Natural killer cell (primary cell): ENCODE measurements around the gene ABCB10. TPM values are rescaled to one million over a fixed set of nuclear protein-coding genes. Genes with fewer than 3 reads are reported as not detected.

Experiments used
- ATAC-seq, 3 donors: fragments of 150-1000 bp in 2 of 3; fragments of 200-7000 bp in 1 of 3; cut with Tn5 transposase; 1 replicate in 1 of 3; 2 replicates in 2 of 3; pipeline ENCODE4 v1.10.0; 2021; ENCODE audit warnings: mild to moderate bottlenecking in 2 of 3, moderate library complexity in 2 of 3
- DNase-seq, 2 donors: peaks; one replicate each; pipeline versions ENCODE4 v3.0.0 to v3.0.0-alpha.2; 2013 to 2021; ENCODE audit warnings: mixed read lengths in 1 of 2
- H3K27ac ChIP-seq: one replicate; pipeline ENCODE4 v1.5.1; 2013; ENCODE audit warnings: mild to moderate bottlenecking, low read length
- H3K27me3 ChIP-seq: one replicate; pipeline ENCODE4 v1.6.1; 2013; ENCODE audit warnings: low read length; ENCODE audit not compliant: control insufficient read depth, insufficient read depth
- H3K36me3 ChIP-seq: one replicate; pipeline ENCODE4 v1.6.1; 2013; ENCODE audit warnings: low read length; ENCODE audit not compliant: control insufficient read depth, insufficient read depth
- H3K4me1 ChIP-seq: one replicate; pipeline ENCODE4 v1.6.1; 2013; ENCODE audit warnings: low read length; ENCODE audit not compliant: control insufficient read depth, insufficient read depth
- H3K4me3 ChIP-seq: one replicate; pipeline ENCODE4 v1.5.1; 2013; ENCODE audit warnings: low read length
- H3K9me3 ChIP-seq: one replicate; pipeline ENCODE4 v1.6.1; 2013; ENCODE audit warnings: low read length; ENCODE audit not compliant: control insufficient read depth, insufficient read depth
- H3K27ac Mint-ChIP-seq, 2 donors: one replicate each; pipeline ENCODE4 v1.8.0; 2022; ENCODE audit warnings: mild to moderate bottlenecking in 2 of 2, mixed read lengths in 2 of 2, moderate library complexity in 1 of 2
- H3K27me3 Mint-ChIP-seq, 2 donors: one replicate each; pipeline ENCODE4 v1.8.0; 2022; ENCODE audit warnings: low read depth in 2 of 2, mixed read lengths in 2 of 2
- H3K36me3 Mint-ChIP-seq: one replicate; pipeline ENCODE4 v1.8.0; 2022; ENCODE audit warnings: mixed read lengths
- H3K4me1 Mint-ChIP-seq, 2 donors: one replicate each; pipeline ENCODE4 v1.8.0; 2022; ENCODE audit warnings: mixed read lengths in 2 of 2
- H3K4me3 Mint-ChIP-seq: one replicate; pipeline ENCODE4 v1.8.0; 2022; ENCODE audit warnings: mild to moderate bottlenecking, moderate library complexity, mixed read lengths
- H3K9me3 Mint-ChIP-seq, 2 donors: one replicate each; pipeline ENCODE4 v1.8.0; 2022; ENCODE audit warnings: mixed read lengths in 2 of 2
- WGBS: methylation state at CpG from one replicate; pipeline ENCODE4 v1.1.7; 2013; ENCODE audit warnings: missing lambda C conversion rate; ENCODE audit not compliant: insufficient coverage; 5-methylcytosine and 5-hydroxymethylcytosine counted together
- intact Hi-C: fragments of 100-400 bp; cut with micrococcal nuclease; formaldehyde crosslinking; loops from one replicate; pipeline ENCODE4 v1.14.2; 2022
- total RNA-seq, 4 donors: library from RNA; stranded (reverse); fragments of 120-200 nt in 1 of 4; gene quantifications; one replicate each; pipeline versions ENCODE4 v1.2.3 to v1.2.4, GENCODE V29; 2013 to 2022
- TF ChIP-seq, protein P1 (sequence below): fragments of 200-600 bp; IDR thresholded peaks from one replicate; pipeline ENCODE4 v1.8.0; 2022; ENCODE audit warnings: antibody characterized with exemption

ABCB10 gene
- total RNA-seq, 3 donors from 2014 or later (not counting 1 experiment from before 2014, with no cell fraction given): 22.0 to 23.3 (median 22.0) TPM

GRCh38 chr1:229570305-229570704, 11.8 kb upstream of the ABCB10 start:
- Mint-ChIP-seq H3K9me3 (no peaks in the 10 kb centered on the region), H3K27me3 (peaks cover 0 to 3% of the 10 kb centered on the region in 2 donors), H3K27ac (no peak overlapping the region), H3K36me3 (no peaks in the 10 kb centered on the region), H3K4me3 (no peak overlapping the region), H3K4me1 (no peaks in the 10 kb centered on the region)
- ATAC-seq: no peak
- intact Hi-C loops: no loop called here
- Histone ChIP-seq H3K36me3 (no peaks in the 10 kb centered on the region), H3K27me3 (no peaks in the 10 kb centered on the region), H3K27ac (no peak overlapping the region), H3K4me3 (no peak overlapping the region), H3K4me1 (no peaks in the 10 kb centered on the region), H3K9me3 (no peaks in the 10 kb centered on the region)
- no peak for DNase-seq
- 79% methylated on average over 20 of the region's 20 CpGs for WGBS
- TF ChIP-seq, protein P1, sequence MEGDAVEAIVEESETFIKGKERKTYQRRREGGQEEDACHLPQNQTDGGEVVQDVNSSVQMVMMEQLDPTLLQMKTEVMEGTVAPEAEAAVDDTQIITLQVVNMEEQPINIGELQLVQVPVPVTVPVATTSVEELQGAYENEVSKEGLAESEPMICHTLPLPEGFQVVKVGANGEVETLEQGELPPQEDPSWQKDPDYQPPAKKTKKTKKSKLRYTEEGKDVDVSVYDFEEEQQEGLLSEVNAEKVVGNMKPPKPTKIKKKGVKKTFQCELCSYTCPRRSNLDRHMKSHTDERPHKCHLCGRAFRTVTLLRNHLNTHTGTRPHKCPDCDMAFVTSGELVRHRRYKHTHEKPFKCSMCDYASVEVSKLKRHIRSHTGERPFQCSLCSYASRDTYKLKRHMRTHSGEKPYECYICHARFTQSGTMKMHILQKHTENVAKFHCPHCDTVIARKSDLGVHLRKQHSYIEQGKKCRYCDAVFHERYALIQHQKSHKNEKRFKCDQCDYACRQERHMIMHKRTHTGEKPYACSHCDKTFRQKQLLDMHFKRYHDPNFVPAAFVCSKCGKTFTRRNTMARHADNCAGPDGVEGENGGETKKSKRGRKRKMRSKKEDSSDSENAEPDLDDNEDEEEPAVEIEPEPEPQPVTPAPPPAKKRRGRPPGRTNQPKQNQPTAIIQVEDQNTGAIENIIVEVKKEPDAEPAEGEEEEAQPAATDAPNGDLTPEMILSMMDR: no peak

DNA sequence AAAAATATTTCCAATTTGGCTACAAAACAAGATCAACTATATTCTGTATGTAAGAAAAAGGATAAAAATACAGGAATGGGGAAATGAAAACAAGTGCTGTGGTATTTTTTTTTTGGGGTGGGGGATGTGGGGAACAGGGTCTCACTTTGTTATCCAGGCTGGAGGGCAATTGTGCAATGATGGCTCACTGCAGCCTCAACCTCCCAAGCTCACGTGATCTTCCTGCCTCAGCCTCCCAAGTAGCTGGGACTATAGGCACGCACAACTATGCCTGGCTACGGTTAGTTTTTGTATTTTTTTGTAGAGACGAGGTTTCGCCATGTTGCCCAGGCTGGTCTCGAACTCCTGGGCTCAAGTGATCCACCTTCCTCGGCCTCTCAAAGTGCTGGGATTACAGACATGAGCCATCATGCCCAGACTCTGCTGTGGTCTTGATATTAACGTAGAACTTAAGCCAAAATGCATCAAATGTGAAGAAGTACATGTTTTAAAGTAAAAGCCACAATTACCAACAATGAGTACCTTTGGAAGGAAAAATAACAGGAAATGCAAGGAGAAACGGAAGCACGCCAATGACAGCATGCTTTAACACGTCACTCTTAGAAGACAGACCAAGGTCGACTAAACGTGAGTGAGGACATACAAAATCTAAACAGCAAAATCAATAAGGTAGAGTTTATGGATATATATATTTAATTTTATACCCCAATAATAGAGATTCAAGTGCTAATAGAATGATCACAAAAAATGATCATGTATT, 8.8 kb upstream of the ABCB10 start:
- ATAC-seq (no peak), DNase-seq (no peak)
- TF ChIP-seq, protein P1: no peak
- Histone ChIP-seq H3K4me1 (no peaks in the 10 kb centered on the region), H3K36me3 (no peaks in the 10 kb centered on the region), H3K9me3 (no peaks in the 10 kb centered on the region), H3K27me3 (no peaks in the 10 kb centered on the region), H3K4me3 (no peak overlapping the region), H3K27ac (no peak overlapping the region)
- Mint-ChIP-seq H3K4me3 (no peak overlapping the region), H3K36me3 (no peaks in the 10 kb centered on the region), H3K27ac (no peak overlapping the region), H3K27me3 (peaks cover 0 to 3% of the 10 kb centered on the region in 2 donors), H3K9me3 (no peaks in the 10 kb centered on the region), H3K4me1 (no peaks in the 10 kb centered on the region)
- WGBS: 80% methylated on average over 11 of the region's 13 CpGs
- intact Hi-C loops: no loop called here

GRCh38 chr1:229563701-229564100, 5.2 kb upstream of the ABCB10 start:
- H3K27ac Mint-ChIP-seq: no peak overlapping the region
- WGBS: 87% methylated on average over 4 of the region's 5 CpGs

More at GRCh38 chr1:229563701-229564100, 5.2 kb upstream of the ABCB10 start:
- no peaks in the 10 kb centered on the region for H3K36me3 Mint-ChIP-seq
- H3K4me1 ChIP-seq: peaks cover 6% of the 10 kb centered on the region
- H3K4me1 Mint-ChIP-seq: peaks cover 6 to 9% of the 10 kb centered on the region in 2 donors
- H3K36me3 ChIP-seq: no peaks in the 10 kb centered on the region
- H3K9me3 ChIP-seq: no peaks in the 10 kb centered on the region
- no peak overlapping the region for H3K27ac ChIP-seq
- no peak overlapping the region for H3K4me3 Mint-ChIP-seq
- TF ChIP-seq, protein P1: no peak
- intact Hi-C loops: no loop called here
- H3K9me3 Mint-ChIP-seq: no peaks in the 10 kb centered on the region
- H3K27me3 Mint-ChIP-seq: peaks cover 0 to 3% of the 10 kb centered on the region in 2 donors
- ATAC-seq (no peak), DNase-seq (no peak)
- no peaks in the 10 kb centered on the region for H3K27me3 ChIP-seq
- H3K4me3 ChIP-seq: no peak overlapping the region
